B cell (primary cell): Measurements from ENCODE around the gene GSTA4. TPM values are rescaled to one million over a fixed set of nuclear protein-coding genes. Genes with fewer than 3 reads are reported as not detected.

Experiments used
- ATAC-seq: fragments of 200-7000 bp; cut with Tn5 transposase; one replicate; pipeline ENCODE4 v1.10.0; 2021; ENCODE audit warnings: low read depth, mild to moderate bottlenecking, moderate number of reproducible peaks, moderate library complexity
- CTCF ChIA-PET: fragments of 350-600 bp; sonication (Branson Sonifier 250); formaldehyde crosslinking; loops from one replicate; lab custom pipeline; 2021; ENCODE audit warnings: antibody characterized with exemption, inconsistent platforms; lab: Charles Lee
- POLR2A ChIA-PET: fragments of 350-600 bp; sonication (Branson Sonifier 250); formaldehyde crosslinking; loops from one replicate; lab custom pipeline; 2021; ENCODE audit warnings: antibody characterized with exemption; lab: Charles Lee
- DNase-seq: peaks from one replicate; pipeline ENCODE4 v3.0.0; 2013
- H2AFZ ChIP-seq: 2 replicates; pipeline ENCODE4 v1.6.1; 2012; ENCODE audit warnings: mild to moderate bottlenecking, low read depth, low read length; ENCODE audit not compliant: insufficient read depth, poor library complexity, severe bottlenecking
- H3K27ac ChIP-seq, 2 donors: 1 replicate in 1 of 2; 2 replicates in 1 of 2; pipeline ENCODE4 v1.5.1; 2012 to 2013; ENCODE audit warnings: low read length in 2 of 2, mild to moderate bottlenecking in 2 of 2, moderate library complexity in 1 of 2
- H3K27me3 ChIP-seq, 4 experiments: fragments of 200-600 bp in 1 of 4; sonication (generic) in 1 of 4; replicated peaks in 1 of 4; 1 replicate in 2 of 4; 2 replicates in 2 of 4; pipeline versions ENCODE4 v1.6.1 to v1.7.0; 2013 to 2016; ENCODE audit warnings: low read length in 3 of 4, mild to moderate bottlenecking in 2 of 4, mixed read lengths in 1 of 4, moderate library complexity in 1 of 4; ENCODE audit not compliant: insufficient read depth in 4 of 4, control insufficient read depth in 3 of 4; ENCODE audit errors: control extremely low read depth in 1 of 4
- H3K36me3 ChIP-seq, 2 experiments: replicated peaks in 1 of 2; 1 replicate in 1 of 2; 2 replicates in 1 of 2; pipeline versions ENCODE4 v1.6.1 to v1.7.1; 2013; ENCODE audit warnings: low read length in 1 of 2; ENCODE audit not compliant: insufficient read depth in 2 of 2, control insufficient read depth in 1 of 2; ENCODE audit errors: control extremely low read depth in 1 of 2, extremely low read depth in 1 of 2
- H3K4me1 ChIP-seq, 2 donors: fragments of 200-600 bp in 1 of 2; sonication (generic) in 1 of 2; 1 replicate in 1 of 2; 2 replicates in 1 of 2; pipeline versions ENCODE4 v1.5.1 to v1.6.1; 2013 to 2017; ENCODE audit warnings: low read length in 2 of 2; ENCODE audit not compliant: control insufficient read depth in 2 of 2, insufficient read depth in 2 of 2
- H3K4me2 ChIP-seq: replicated peaks from 2 replicates; pipeline ENCODE3; 2012; ENCODE audit warnings: mild to moderate bottlenecking, low read depth, low read length; ENCODE audit not compliant: poor library complexity, severe bottlenecking
- H3K4me3 ChIP-seq, 5 experiments: fragments of 200-600 bp in 1 of 5; sonication (generic) in 1 of 5; 1 replicate in 3 of 5; 2 replicates in 2 of 5; pipeline versions ENCODE4 v1.5.1 to v1.7.0; 2011 to 2016; ENCODE audit warnings: low read length in 4 of 5, mild to moderate bottlenecking in 4 of 5, low read depth in 2 of 5, control low read depth in 1 of 5, moderate library complexity in 1 of 5; ENCODE audit not compliant: insufficient read depth in 1 of 5; ENCODE audit errors: control extremely low read depth in 1 of 5, extremely low read depth in 1 of 5
- H3K79me2 ChIP-seq: fragments of 200-600 bp; sonication (generic); one replicate; pipeline ENCODE4 v1.6.0; 2016; ENCODE audit warnings: low read length; ENCODE audit not compliant: control insufficient read depth, insufficient read depth
- H3K9ac ChIP-seq: fragments of 200-600 bp; sonication (generic); 2 replicates; pipeline ENCODE4 v1.6.1; 2017; ENCODE audit warnings: mild to moderate bottlenecking, low read length, moderate library complexity
- H3K9me3 ChIP-seq, 3 donors: one replicate each; pipeline versions ENCODE4 v1.6.1 to v1.7.1; 2013; ENCODE audit warnings: low read length in 2 of 3; ENCODE audit not compliant: control insufficient read depth in 2 of 3, insufficient read depth in 1 of 3; ENCODE audit errors: control extremely low read depth in 1 of 3
- H4K20me1 ChIP-seq: 2 replicates; pipeline ENCODE4 v1.6.0; 2012; ENCODE audit warnings: mild to moderate bottlenecking, low read length; ENCODE audit not compliant: insufficient read depth, control insufficient read depth, poor library complexity, severe bottlenecking
- H3K27ac Mint-ChIP-seq: one replicate; pipeline ENCODE4 v1.8.0; 2021; ENCODE audit warnings: mixed read lengths
- H3K27me3 Mint-ChIP-seq: one replicate; pipeline ENCODE4 v1.8.0; 2021; ENCODE audit warnings: mixed read lengths
- H3K4me1 Mint-ChIP-seq: one replicate; pipeline ENCODE4 v1.8.0; 2021; ENCODE audit warnings: mixed read lengths
- H3K4me3 Mint-ChIP-seq: one replicate; pipeline ENCODE4 v1.8.0; 2021; ENCODE audit warnings: mixed read lengths
- H3K9me3 Mint-ChIP-seq: one replicate; pipeline ENCODE4 v1.8.0; 2022; ENCODE audit warnings: mixed read lengths; ENCODE audit not compliant: insufficient read depth
- EZH2 ChIP-seq: IDR thresholded peaks from 2 replicates; pipeline ENCODE4 v1.6.1; 2012; ENCODE audit warnings: borderline replicate concordance, low read depth, mild to moderate bottlenecking, moderate library complexity, low read length; ENCODE audit not compliant: insufficient read depth, poor library complexity, severe bottlenecking
- WGBS: methylation state at CpG from one replicate; pipeline ENCODE4 v1.1.5; 2013; ENCODE audit warnings: missing lambda C conversion rate; ENCODE audit not compliant: insufficient coverage; 5-methylcytosine and 5-hydroxymethylcytosine counted together
- intact Hi-C: fragments of 100-400 bp; cut with micrococcal nuclease; formaldehyde crosslinking; loops from one replicate; pipeline ENCODE4 v1.10.0; 2022
- polyA plus RNA-seq: library from polyadenylated mRNA; depleted of rRNA; stranded (reverse); fragments of >200 nt; gene quantifications from 2 replicates; pipeline ENCODE4 v1.2.3, GENCODE V29; 2012
- total RNA-seq, 2 donors: library from RNA; stranded (reverse); fragments of 120-200 nt in 1 of 2; gene quantifications; 1 replicate in 1 of 2; 2 replicates in 1 of 2; pipeline versions ENCODE4 v1.2.3 to v1.2.4, GENCODE V29; 2013 to 2022
- TF ChIP-seq, protein P1 (sequence below): fragments of 200-600 bp; IDR thresholded peaks from one replicate; pipeline ENCODE4 v1.8.0; 2022; ENCODE audit warnings: antibody characterized with exemption, mild to moderate bottlenecking

GSTA4 gene
- total and polyA plus RNA-seq, 2 donors (not counting 1 experiment from before 2014, with no cell fraction given) = 1.7 to 4.9 TPM

GRCh38 chr6:52933778-52934177 is 61.3 kb downstream of the GSTA4 start:
- Mint-ChIP-seq H3K4me3 (no peak overlapping the region), H3K27ac (no peak overlapping the region), H3K4me1 (no peaks in the 10 kb centered on the region), H3K27me3 (peaks cover 13% of the 10 kb centered on the region), H3K9me3 (no peaks in the 10 kb centered on the region)
- CTCF ChIA-PET = no interaction called here
- DNase-seq (no peak), ATAC-seq (no peak)
- POLR2A ChIA-PET = no interaction called here
- Histone ChIP-seq H3K27ac (no peak overlapping the region), H3K4me1 (no peaks in the 10 kb centered on the region), H3K36me3 (no peaks in the 10 kb centered on the region), H3K27me3 (no peaks in the 10 kb centered on the region), H3K4me3 (no peak overlapping the region), H3K9me3 (no peaks in the 10 kb centered on the region), H3K4me2 (no peak overlapping the region), H3K79me2 (no peaks in the 10 kb centered on the region), H4K20me1 (no peaks in the 10 kb centered on the region), H2AFZ (no peak overlapping the region), H3K9ac (no peak overlapping the region)
- intact Hi-C loops = no loop called here
- TF ChIP-seq EZH2 = no peak
- TF ChIP-seq, protein P1, sequence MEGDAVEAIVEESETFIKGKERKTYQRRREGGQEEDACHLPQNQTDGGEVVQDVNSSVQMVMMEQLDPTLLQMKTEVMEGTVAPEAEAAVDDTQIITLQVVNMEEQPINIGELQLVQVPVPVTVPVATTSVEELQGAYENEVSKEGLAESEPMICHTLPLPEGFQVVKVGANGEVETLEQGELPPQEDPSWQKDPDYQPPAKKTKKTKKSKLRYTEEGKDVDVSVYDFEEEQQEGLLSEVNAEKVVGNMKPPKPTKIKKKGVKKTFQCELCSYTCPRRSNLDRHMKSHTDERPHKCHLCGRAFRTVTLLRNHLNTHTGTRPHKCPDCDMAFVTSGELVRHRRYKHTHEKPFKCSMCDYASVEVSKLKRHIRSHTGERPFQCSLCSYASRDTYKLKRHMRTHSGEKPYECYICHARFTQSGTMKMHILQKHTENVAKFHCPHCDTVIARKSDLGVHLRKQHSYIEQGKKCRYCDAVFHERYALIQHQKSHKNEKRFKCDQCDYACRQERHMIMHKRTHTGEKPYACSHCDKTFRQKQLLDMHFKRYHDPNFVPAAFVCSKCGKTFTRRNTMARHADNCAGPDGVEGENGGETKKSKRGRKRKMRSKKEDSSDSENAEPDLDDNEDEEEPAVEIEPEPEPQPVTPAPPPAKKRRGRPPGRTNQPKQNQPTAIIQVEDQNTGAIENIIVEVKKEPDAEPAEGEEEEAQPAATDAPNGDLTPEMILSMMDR = no peak
- no CpG with 5 or more reads among the region's 2 CpGs for WGBS

- H3K27me3 Mint-ChIP-seq = peaks cover 13% of the 10 kb centered on the region
- no peaks in the 10 kb centered on the region for H3K79me2 ChIP-seq
- ChIA-PET CTCF (no interaction called here), POLR2A (no interaction called here)
- ATAC-seq (no peak), DNase-seq (no peak)
- H3K4me1 ChIP-seq = no peaks in the 10 kb centered on the region
- WGBS = 78% methylated on average over 1 of the region's 2 CpGs
- H2AFZ ChIP-seq = no peak overlapping the region
- intact Hi-C loops = no loop called here
- H3K27ac ChIP-seq = no peak overlapping the region
- no peaks in the 10 kb centered on the region for H3K36me3 ChIP-seq
- peaks cover 0 to 4% (median 0%) of the 10 kb centered on the region in 3 donors for H3K9me3 ChIP-seq
- H3K4me1 Mint-ChIP-seq = no peaks in the 10 kb centered on the region
- no peak overlapping the region for H3K9ac ChIP-seq
- no peak for TF ChIP-seq EZH2
- TF ChIP-seq, protein P1 = no peak
- H3K27me3 ChIP-seq = no peaks in the 10 kb centered on the region
- peaks cover 2% of the 10 kb centered on the region for H3K9me3 Mint-ChIP-seq
- H4K20me1 ChIP-seq = no peaks in the 10 kb centered on the region
- no peak overlapping the region for H3K4me2 ChIP-seq
- no peak overlapping the region for H3K4me3 ChIP-seq
- H3K27ac Mint-ChIP-seq = no peak overlapping the region
- no peak overlapping the region for H3K4me3 Mint-ChIP-seq
Measured at GRCh38 chr6:52931351-52931750, 63.7 kb downstream of the GSTA4 start.
